ENCODE results near the gene COX7A2.

DNA sequence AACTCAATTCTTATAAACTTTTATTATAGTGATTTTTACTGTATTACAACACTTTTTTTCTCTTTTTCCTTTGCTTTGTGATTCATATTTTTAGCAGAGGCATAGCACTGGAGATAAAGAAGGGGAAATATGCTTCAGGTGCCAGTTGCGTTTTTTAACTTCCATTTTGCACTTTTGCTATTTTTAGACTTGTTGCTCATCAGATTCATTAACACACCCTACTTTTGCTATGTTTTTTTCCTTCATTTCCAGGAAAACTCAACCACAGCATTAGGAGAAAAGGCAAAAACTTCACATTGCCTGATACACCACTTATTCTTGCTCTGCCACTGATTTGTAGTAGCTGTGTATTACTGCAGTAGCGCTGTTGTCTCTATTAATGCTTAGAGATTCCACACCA, 49.0 kb upstream of the COX7A2 start:
- TF ChIP-seq, protein P1, sequence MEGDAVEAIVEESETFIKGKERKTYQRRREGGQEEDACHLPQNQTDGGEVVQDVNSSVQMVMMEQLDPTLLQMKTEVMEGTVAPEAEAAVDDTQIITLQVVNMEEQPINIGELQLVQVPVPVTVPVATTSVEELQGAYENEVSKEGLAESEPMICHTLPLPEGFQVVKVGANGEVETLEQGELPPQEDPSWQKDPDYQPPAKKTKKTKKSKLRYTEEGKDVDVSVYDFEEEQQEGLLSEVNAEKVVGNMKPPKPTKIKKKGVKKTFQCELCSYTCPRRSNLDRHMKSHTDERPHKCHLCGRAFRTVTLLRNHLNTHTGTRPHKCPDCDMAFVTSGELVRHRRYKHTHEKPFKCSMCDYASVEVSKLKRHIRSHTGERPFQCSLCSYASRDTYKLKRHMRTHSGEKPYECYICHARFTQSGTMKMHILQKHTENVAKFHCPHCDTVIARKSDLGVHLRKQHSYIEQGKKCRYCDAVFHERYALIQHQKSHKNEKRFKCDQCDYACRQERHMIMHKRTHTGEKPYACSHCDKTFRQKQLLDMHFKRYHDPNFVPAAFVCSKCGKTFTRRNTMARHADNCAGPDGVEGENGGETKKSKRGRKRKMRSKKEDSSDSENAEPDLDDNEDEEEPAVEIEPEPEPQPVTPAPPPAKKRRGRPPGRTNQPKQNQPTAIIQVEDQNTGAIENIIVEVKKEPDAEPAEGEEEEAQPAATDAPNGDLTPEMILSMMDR (conservative IDR thresholded peaks at IDR 0.05; ENCODE audit: low read depth, low read length) = no peak
- TF ChIP-seq, protein P2, sequence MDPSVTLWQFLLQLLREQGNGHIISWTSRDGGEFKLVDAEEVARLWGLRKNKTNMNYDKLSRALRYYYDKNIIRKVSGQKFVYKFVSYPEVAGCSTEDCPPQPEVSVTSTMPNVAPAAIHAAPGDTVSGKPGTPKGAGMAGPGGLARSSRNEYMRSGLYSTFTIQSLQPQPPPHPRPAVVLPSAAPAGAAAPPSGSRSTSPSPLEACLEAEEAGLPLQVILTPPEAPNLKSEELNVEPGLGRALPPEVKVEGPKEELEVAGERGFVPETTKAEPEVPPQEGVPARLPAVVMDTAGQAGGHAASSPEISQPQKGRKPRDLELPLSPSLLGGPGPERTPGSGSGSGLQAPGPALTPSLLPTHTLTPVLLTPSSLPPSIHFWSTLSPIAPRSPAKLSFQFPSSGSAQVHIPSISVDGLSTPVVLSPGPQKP (IDR thresholded peaks at IDR 0.05; ENCODE audit: borderline replicate concordance, low read depth, low read length) = no peak
- TF ChIP-seq RAD21 (IDR thresholded peaks at IDR 0.05; ENCODE audit: low read length) (no peak), SMC3 (IDR thresholded peaks at IDR 0.05; ENCODE audit: low read depth, low read length) (no peak), RFX5 (IDR thresholded peaks at IDR 0.05; ENCODE audit: low read depth, low read length) (no peak), POLR2A (IDR thresholded peaks at IDR 0.05; ENCODE audit: low read depth, low read length) (no peak), FOS (IDR thresholded peaks at IDR 0.05; ENCODE audit: low read depth, low read length) (no peak), MXI1 (IDR thresholded peaks at IDR 0.05; ENCODE audit: borderline replicate concordance, low read depth, low read length) (no peak), CHD1 (IDR thresholded peaks at IDR 0.05; ENCODE audit: low read depth, low read length) (no peak), BHLHE40 (IDR thresholded peaks at IDR 0.05; ENCODE audit: low read depth, low read length) (no peak), MAZ (IDR thresholded peaks at IDR 0.05; ENCODE audit: borderline replicate concordance, low read depth, low read length) (no peak), RCOR1 (IDR thresholded peaks at IDR 0.05; ENCODE audit: insufficient replicate concordance, low read length) (no peak), MAFK (IDR thresholded peaks at IDR 0.05; ENCODE audit: low read depth, low read length) (no peak)
- TF ChIP-seq, protein P3, sequence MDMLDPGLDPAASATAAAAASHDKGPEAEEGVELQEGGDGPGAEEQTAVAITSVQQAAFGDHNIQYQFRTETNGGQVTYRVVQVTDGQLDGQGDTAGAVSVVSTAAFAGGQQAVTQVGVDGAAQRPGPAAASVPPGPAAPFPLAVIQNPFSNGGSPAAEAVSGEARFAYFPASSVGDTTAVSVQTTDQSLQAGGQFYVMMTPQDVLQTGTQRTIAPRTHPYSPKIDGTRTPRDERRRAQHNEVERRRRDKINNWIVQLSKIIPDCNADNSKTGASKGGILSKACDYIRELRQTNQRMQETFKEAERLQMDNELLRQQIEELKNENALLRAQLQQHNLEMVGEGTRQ (IDR thresholded peaks at IDR 0.05; ENCODE audit: low read depth, low read length) = no peak
